Left ventricle myocardium superior (tissue), 1 donor: ENCODE measurements around the gene ECM1. TPM values are rescaled to one million over a fixed set of nuclear protein-coding genes. Genes with fewer than 3 reads are reported as not detected.

Source experiments
- ATAC-seq: fragments of 200-7000 bp; cut with Tn5 transposase; one replicate; pipeline ENCODE4 v1.9.1; 2020; ENCODE audit warnings: mild to moderate bottlenecking, moderate library complexity
- DNase-seq: peaks from one replicate; pipeline ENCODE4 v3.0.0-alpha.2; 2020
- intact Hi-C: fragments of 100-400 bp; cut with micrococcal nuclease; formaldehyde crosslinking; loops from one replicate; pipeline ENCODE4 v1.11.0; 2022
- total RNA-seq: library from RNA; stranded (reverse); fragmentation: NEBNext Ultra II Directional; extraction: Animal tissue kit (Norgen Biotek cat#: 25700); gene quantifications from one replicate; pipeline ENCODE4 v1.2.1, GENCODE V29; 2021
- donor health status: DM: no; HTN: yes; CAD: no; lungs with severe emphysema.

ECM1 gene
- total RNA-seq, 1 donor from 2014 or later: 14.0 TPM

DNA sequence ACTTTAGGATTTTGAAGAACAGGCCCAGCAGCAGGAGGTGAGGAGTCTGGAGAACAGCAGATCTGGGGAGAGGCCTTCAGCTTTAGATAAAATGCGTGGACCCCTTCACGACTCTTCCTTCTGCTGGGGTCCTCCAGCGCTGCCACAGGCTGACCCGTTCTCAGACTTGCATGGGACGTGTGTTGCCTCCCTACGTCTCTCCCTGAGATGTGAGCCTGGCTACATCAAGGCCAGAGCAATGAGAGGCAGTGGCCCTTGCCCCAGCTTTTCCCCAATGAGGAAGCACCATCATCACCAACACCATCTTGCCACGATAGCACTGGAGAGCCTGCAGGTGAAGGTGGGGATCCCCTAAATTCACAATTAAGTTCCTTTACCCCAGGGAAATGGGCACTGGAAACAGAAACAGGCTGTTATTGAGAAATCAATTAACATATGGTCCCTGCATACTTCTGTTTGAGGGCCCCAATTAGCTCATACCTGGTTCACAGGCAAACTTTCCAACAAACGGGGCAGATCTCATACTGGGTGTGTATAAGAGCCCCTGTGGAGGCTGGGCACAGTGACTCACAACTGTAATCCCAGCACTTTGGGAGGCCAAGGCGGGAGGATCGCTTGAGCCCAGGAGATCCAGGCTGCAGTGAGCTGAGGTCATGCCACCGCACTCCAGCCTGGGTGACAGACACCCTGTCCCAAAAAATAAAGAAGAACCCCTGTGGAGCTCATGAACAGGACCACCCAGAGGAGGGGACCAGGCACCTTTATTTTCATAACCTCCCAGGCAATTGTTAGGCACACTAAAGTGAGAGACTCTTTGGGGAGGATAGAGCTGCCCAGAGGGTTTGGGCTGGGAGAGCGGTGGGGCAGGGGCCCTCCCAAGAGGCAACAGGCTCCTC is 29.2 kb downstream of the ECM1 start:
- ATAC-seq: no peak
- intact Hi-C loops: no loop called here
- DNase-seq: no peak

DNA sequence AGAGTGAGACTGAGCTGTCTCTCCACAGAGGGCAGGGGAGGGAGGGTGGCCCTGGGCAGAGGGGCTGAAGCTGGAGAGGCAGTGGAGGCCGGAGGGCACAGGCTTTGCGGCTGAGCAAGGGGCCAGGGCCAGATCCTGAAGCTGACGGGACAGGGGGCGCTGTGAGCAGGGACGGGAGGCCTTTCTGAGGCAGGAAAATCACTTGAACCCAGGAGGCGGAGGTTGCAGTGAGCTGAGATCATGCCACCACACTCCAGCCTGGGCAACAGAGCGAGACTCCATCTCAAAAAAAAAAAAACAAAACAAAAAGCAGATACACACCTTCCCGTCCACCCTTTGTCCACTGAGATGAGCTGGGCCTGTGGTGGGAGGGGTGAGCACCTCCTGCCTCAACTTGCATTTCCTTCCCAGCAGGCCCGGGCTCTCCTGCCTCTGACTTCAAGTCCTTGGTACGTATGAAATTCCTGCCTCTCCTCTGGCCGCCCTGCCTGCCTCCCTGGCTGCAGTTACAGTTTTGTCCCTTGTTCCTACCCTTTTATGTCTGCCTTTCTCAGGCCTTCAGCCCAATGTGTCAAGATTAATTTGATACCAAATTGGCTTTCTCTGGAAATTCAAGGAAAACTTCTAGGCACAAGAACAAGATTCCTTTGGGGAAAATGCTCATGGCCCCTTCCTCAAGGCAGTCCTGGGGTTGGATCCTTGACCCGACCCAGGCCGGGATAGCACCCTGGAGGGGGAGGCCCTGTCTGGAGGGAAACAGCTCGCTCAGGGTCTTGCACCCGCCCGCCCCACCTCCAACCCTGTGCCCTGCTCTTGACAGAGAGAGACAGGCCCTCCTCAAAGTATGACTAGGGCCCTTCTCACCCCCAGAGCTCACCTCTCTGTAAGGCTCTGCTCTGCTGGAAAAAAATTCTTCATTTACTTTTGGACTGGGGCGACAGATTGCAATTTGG is 30.1 kb downstream of the ECM1 start:
- intact Hi-C loops: no loop called here
- ATAC-seq (no peak), DNase-seq (no peak)

GRCh38 chr1:150543500-150544143 is 35.7 kb downstream of the ECM1 start:
- DNase-seq (peak; percentile 79), ATAC-seq (peak; percentile 80)
- intact Hi-C loops: no loop called here

DNA sequence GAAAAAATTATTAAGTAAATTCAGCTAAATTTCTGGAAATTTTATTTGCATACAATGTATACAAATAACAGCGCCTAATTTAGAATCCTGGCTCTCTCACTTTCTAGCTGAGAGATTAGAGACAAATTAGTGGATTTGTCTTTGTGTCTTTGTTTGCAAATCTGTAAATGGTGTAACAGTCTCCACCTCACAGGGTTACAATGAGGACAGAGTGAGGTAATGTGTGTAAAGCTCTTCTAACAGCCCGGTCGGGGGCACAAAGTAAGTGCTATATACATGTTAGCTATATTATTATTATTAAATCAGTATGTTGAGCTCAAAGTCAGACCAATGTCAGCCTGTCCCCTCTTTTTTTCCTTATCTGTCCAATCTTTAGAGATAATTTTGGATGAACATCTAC is 36.3 kb downstream of the ECM1 start:
- intact Hi-C loops: no loop called here
- no peak for DNase-seq
- peak; percentile 22 for ATAC-seq

DNA sequence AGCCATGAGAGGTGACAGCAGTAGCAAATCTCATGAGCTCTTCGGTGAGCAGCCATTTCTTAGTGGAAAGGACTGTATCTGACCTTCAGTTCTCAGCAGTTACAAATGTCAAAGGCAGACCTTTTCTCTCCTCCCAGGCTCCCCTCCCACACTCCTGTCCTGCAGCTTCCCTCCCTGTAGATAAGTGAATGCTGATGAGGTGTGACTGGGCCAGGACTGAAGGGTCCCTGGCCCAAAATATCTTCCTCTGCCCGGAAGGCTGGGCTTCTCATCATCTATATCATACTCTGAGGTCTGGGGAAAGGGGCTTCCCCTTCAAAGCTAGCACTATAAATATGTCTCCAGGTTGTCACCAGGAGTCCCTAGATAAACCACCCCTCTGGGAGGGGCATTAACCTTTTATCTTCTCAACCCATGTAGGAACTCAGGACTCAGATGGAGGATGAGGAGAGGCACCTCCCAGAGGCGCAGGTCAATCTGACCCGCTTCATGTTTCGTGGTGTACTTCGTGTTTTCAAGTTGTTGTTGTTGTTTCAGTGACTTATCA is 37.6 kb downstream of the ECM1 start:
- no peak for DNase-seq
- no peak for ATAC-seq
- intact Hi-C loops: no loop called here

GRCh38 chr1:150546294-150546937 is 38.5 kb downstream of the ECM1 start:
- no peak for ATAC-seq
- intact Hi-C loops: no loop called here
- no peak for DNase-seq

DNA sequence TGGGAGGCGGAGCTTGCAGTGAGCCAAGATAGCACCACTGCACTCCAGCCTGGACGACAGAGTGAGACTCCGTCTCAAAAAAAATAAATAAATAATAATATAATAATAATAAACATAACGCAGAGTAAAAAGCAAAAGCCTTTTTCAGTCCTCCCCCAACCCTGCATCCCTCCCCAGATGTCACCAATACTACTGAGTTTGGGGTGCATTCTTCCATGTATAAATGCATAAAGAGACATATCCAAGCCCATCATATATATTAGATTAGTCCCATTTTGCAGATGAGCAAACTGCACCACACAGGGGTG is 40.4 kb downstream of the ECM1 start:
- intact Hi-C loops: no loop called here
- ATAC-seq (no peak), DNase-seq (no peak)

DNA sequence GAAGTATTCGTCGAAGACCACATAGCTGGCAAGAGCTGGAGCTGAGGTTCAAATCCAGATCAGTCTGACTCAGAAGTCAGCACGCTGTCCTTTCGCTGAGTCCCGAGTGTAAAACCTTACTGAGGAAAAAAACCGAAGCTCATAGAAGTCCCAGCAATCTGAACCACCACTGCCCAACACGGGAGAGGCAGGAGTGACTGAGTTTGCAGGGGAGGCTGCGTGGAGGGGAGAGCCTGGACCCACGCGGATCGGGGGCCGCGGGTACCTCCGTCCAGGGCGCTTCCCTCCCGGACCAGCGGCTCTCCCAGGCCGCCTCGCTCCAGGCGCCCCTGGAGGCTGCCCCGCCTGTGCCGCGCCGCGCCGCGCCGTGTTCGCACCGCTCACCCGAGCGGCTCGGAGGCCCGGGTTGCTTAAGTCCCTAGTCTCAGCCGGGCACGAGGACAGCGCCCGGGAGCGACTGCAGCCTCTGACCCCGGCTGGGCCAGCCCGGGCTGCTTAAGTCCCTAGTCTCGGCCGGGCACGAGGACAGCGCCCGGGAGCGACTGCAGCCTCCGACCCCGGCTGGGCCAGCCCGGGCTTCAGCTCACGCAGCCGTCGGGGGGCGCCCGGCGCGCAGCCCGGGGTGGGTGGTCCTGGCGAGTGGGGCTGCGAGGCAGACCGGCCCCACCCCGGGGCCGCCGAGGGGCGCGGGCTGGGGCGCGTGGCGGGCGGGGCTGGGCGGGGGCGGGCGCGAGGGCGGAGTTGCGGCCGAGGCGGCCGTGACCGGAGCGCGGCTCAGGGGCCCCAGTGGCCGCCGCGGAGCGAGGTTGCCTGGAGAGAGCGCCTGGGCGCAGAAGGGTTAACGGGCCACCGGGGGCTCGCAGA is 41.0 kb downstream of the ECM1 start, which contains the start of gene ADAMTSL4:
ADAMTSL4 (plus strand) TSS at position 777 of the 864 bp plus-strand sequence. CDS start 2,881 bp downstream, outside the sequence.
- peak; percentile 82 for DNase-seq
- intact Hi-C loops: no loop called here

DNA sequence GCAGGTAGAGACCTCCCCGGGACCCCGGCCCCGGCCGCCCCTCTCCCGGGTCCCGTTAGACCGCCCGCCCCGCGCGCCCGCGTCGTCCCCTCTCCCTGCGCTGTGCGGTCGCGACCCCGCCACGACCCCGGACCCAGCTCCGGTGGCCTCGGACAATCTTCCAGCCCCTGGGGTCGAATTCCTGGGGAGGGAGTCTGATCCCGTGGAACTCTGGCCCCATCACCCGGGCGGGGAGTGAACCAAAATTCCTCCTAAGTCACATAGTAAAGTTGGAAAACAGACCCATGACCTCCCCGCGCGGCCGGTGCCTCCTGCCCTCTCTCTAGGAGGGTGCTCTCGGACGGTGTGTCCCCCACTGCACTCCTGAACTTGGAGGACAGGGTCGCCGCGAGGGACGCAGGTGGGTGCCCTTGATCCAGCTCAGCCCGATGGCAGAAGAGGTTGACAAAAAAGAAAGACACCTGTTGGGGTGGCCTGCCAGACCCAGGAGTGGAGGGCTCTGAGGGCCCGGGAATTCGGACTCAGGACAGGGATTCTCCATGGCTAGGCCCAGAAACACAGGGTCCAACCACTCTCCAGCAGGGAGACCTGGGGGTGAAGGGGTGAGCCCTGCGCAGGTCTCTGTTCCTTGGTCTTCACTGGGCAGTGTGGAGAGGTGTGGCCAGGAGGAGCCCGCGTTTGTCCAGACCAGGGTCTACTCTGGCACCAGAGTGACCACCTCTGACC is 41.8 kb downstream of the ECM1 start:
- intact Hi-C loops: no loop called here
- ATAC-seq (peak; percentile 13), DNase-seq (peak; percentile 67)

More for the DNA sequence above, 41.0 kb downstream of the ECM1 start, which contains the start of gene ADAMTSL4:
- peak; percentile 58 for ATAC-seq

GRCh38 chr1:150550222-150551050 is 42.5 kb downstream of the ECM1 start:
- ATAC-seq (peak; percentile 35), DNase-seq (peak; percentile 73)
- intact Hi-C loops: no loop called here

GRCh38 chr1:150551051-150551783 is 43.3 kb downstream of the ECM1 start:
- ATAC-seq: no peak
- DNase-seq: no peak
- intact Hi-C loops: no loop called here

DNA sequence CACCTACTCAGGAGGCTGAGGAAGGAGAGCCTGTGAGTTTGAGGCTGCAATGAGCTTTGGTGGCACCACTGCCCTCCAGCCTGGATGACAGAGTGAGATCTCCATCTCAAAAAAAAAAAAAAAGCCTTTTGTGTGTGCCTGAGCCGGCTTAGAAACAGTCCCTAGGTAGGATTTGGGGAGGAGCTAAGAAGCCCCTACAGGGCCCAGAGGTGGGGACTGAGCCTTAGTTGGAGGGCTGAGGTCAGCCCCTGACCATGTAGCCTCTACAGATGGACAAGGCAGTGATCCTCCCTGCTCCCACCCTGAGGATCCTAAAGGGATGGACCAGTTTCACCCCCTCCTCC is 43.8 kb downstream of the ECM1 start:
- intact Hi-C loops: no loop called here
- ATAC-seq: no peak
- DNase-seq: no peak

- intact Hi-C loops: no loop called here
- ATAC-seq (peak; percentile 60), DNase-seq (peak; percentile 87)
These were observed 44.4 kb downstream of the ECM1 start for GRCh38 chr1:150552128-150552910.

- intact Hi-C loops: no loop called here
- no peak for ATAC-seq
- no peak for DNase-seq
These were observed 45.0 kb downstream of the ECM1 start for GRCh38 chr1:150552911-150553289.
